Right lobe of liver (tissue), 6 donors: Measurements from ENCODE around the gene CTXN1. TPM values are rescaled to one million over a fixed set of nuclear protein-coding genes. Genes with fewer than 3 reads are reported as not detected.

Experiments
- ATAC-seq, 4 donors: fragments of 200-7000 bp; cut with Tn5 transposase; one replicate each; pipeline ENCODE4 v1.9.1; 2020; ENCODE audit warnings: mild to moderate bottlenecking in 4 of 4, moderate library complexity in 4 of 4
- DNase-seq, 3 donors: peaks; one replicate each; pipeline ENCODE4 v3.0.0-alpha.2; 2020
- H3K27ac ChIP-seq, 3 donors: fragments of 200-600 bp; one replicate each; pipeline ENCODE4 v1.8.0; 2022
- H3K27me3 ChIP-seq, 2 donors: fragments of 200-600 bp; one replicate each; pipeline ENCODE4 v1.8.0; 2022
- H3K36me3 ChIP-seq, 4 donors: fragments of 200-600 bp; sonication (generic) in 1 of 4; one replicate each; pipeline versions ENCODE4 v1.5.1 to v1.8.0; 2017 to 2022; ENCODE audit warnings: control low read depth in 1 of 4
- H3K4me1 ChIP-seq, 4 donors: fragments of 200-600 bp; sonication (generic) in 1 of 4; one replicate each; pipeline versions ENCODE4 v1.5.1 to v1.8.0; 2017 to 2022; ENCODE audit warnings: control low read depth in 1 of 4
- H3K4me3 ChIP-seq, 3 donors: fragments of 200-600 bp; one replicate each; pipeline ENCODE4 v1.8.0; 2022
- H3K9me3 ChIP-seq, 4 donors: fragments of 200-600 bp; sonication (generic) in 1 of 4; one replicate each; pipeline versions ENCODE4 v1.5.1 to v1.8.0; 2017 to 2022; ENCODE audit warnings: control low read depth in 1 of 4
- CTCF ChIP-seq, 4 donors: fragments of 200-600 bp in 3 of 4; fragments of 450-650 bp in 1 of 4; IDR thresholded peaks; one replicate each; pipeline versions ENCODE4 v1.5.1 to v1.8.0; 2016 to 2022; ENCODE audit warnings: antibody characterized with exemption in 4 of 4, mild to moderate bottlenecking in 2 of 4
- POLR2A ChIP-seq: fragments of 450-650 bp; IDR thresholded peaks from one replicate; pipeline ENCODE4 v1.6.1; 2017; ENCODE audit warnings: antibody characterized with exemption, mild to moderate bottlenecking
- WGBS: methylation state at CpG from one replicate; pipeline ENCODE4 v1.1.6; 2018; ENCODE audit warnings: low coverage, low lambda C conversion rate; ENCODE audit not compliant: insufficient coverage; ENCODE audit errors: missing lambda C conversion rate; 5-methylcytosine and 5-hydroxymethylcytosine counted together
- intact Hi-C, 2 donors: fragments of 100-400 bp; cut with DNase I; formaldehyde crosslinking; loops; one replicate each; pipeline versions ENCODE4 v1.11.2 to v1.14.1; 2022
- total RNA-seq, 6 experiments: library from RNA; depleted of rRNA in 2 of 6; stranded (reverse); fragments of >200 nt in 2 of 6; fragmentation: NEBNext Ultra II Directional in 3 of 6; extraction: Animal tissue kit (Norgen Biotek cat#: 25700) in 3 of 6; gene quantifications; one replicate each; pipeline versions ENCODE4 v1.1.0 to v1.2.4, GENCODE V29; 2016 to 2023
- donor health status: DM: no; HTN: yes; CAD: no.
- donor health status: DM: no; HTN: no; CAD: no.
- donor health status: DM: no; HTN: no; CAD: no.
- donor health status: DM: no; HTN: yes; CAD: no.
- donor health status: DM: no; HTN: yes; CAD: no.

CTXN1 gene
- total RNA-seq, 6 experiments from 2014 or later: 0.18 to 0.49 TPM; not detected in 4

GRCh38 chr19:7916955-7917266 lies 9.0 kb downstream of the CTXN1 start:
- intact Hi-C loops: no loop called here
- ATAC-seq (no peak), DNase-seq (peak in 1 of 3 donors; percentile 52)
- Histone ChIP-seq H3K27ac (no peak overlapping the region), H3K36me3 (peaks cover 0 to 5% (median 1%) of the 10 kb centered on the region in 4 donors), H3K27me3 (no peaks in the 10 kb centered on the region), H3K4me3 (peak overlapping the region in 1 of 3 donors; percentile 95), H3K4me1 (peaks cover 0 to 41% (median 15%) of the 10 kb centered on the region in 4 donors), H3K9me3 (no peaks in the 10 kb centered on the region)
- no peak for TF ChIP-seq POLR2A
- no peak for TF ChIP-seq CTCF (IDR thresholded peaks at IDR 0.05)
- 0% methylated on average over 4 of the region's 12 CpGs for WGBS

- no peak for TF ChIP-seq CTCF (IDR thresholded peaks at IDR 0.05)
- intact Hi-C loops: no loop called here
- Histone ChIP-seq H3K27ac (no peak overlapping the region), H3K4me1 (peaks cover 0 to 35% (median 11%) of the 10 kb centered on the region in 4 donors), H3K4me3 (peak overlapping the region in 1 of 3 donors; percentile 95), H3K27me3 (no peaks in the 10 kb centered on the region), H3K9me3 (no peaks in the 10 kb centered on the region), H3K36me3 (peaks cover 0 to 11% (median 1%) of the 10 kb centered on the region in 4 donors)
- 2% methylated on average over 9 of the region's 104 CpGs for WGBS
- DNase-seq: peak; percentile 41 to 64 (median 62)
- no peak for ATAC-seq
Observed at GRCh38 chr19:7916103-7916954, 9.6 kb downstream of the CTXN1 start.

- H3K36me3 ChIP-seq: peaks cover 0 to 18% (median 3%) of the 10 kb centered on the region in 4 donors
- no peak overlapping the region for H3K27ac ChIP-seq
- H3K4me1 ChIP-seq: peaks cover 0 to 31% (median 7%) of the 10 kb centered on the region in 4 donors
- ATAC-seq (no peak), DNase-seq (peak in 1 of 3 donors; percentile 48)
- TF ChIP-seq POLR2A (no peak), CTCF (IDR thresholded peaks at IDR 0.05) (no peak)
- H3K27me3 ChIP-seq: no peaks in the 10 kb centered on the region
- 36% methylated on average over 11 of the region's 24 CpGs for WGBS
- no peaks in the 10 kb centered on the region for H3K9me3 ChIP-seq
- H3K4me3 ChIP-seq: no peak overlapping the region
- intact Hi-C loops: no loop called here
Observed at GRCh38 chr19:7915250-7916102, 10.5 kb downstream of the CTXN1 start.

- Histone ChIP-seq H3K9me3 (no peaks in the 10 kb centered on the region), H3K4me3 (no peak within 1 kb of the TSS), H3K4me1 (peaks cover 0 to 31% (median 7%) of the 10 kb centered on the region in 4 donors), H3K36me3 (peaks cover 0 to 24% (median 8%) of the 10 kb centered on the region in 4 donors), H3K27ac (no peak within 1 kb of the TSS), H3K27me3 (no peaks in the 10 kb centered on the region)
- ATAC-seq (peak; percentile 1 to 3 (median 1)), DNase-seq (peak; percentile 41 to 68 (median 67))
- WGBS: 21% methylated on average over 6 of the region's 12 CpGs
- intact Hi-C loops: no loop called here
- TF ChIP-seq POLR2A (no peak), CTCF (IDR thresholded peaks at IDR 0.05) (no peak)
Observed at GRCh38 chr19:7914598-7915045, 11.3 kb downstream of the CTXN1 start, which contains the start of gene TGFBR3L. Gene TGFBR3L, plus strand, starts transcription at chr19:7914830.
